A673 (cell line): ENCODE results near the gene DAZAP2.

Source experiments
- EZH2 ChIP-seq: fragments of 200-600 bp; sonication (generic); IDR thresholded peaks from 2 replicates; pipeline ENCODE4 v1.6.1; 2017; ENCODE audit warnings: borderline replicate concordance, low read depth, mild to moderate bottlenecking, mixed read lengths, antibody characterized with exemption, low read length; ENCODE audit not compliant: poor library complexity, severe bottlenecking
- TF ChIP-seq, protein P1 (sequence below): fragments of 300-800, 200-600 bp; sonication (generic); conservative IDR thresholded peaks from 2 replicates; pipeline ENCODE4 v1.5.1; 2017; ENCODE audit warnings: low read depth, mild to moderate bottlenecking, antibody characterized with exemption, low read length, moderate library complexity, mixed read lengths

DNA sequence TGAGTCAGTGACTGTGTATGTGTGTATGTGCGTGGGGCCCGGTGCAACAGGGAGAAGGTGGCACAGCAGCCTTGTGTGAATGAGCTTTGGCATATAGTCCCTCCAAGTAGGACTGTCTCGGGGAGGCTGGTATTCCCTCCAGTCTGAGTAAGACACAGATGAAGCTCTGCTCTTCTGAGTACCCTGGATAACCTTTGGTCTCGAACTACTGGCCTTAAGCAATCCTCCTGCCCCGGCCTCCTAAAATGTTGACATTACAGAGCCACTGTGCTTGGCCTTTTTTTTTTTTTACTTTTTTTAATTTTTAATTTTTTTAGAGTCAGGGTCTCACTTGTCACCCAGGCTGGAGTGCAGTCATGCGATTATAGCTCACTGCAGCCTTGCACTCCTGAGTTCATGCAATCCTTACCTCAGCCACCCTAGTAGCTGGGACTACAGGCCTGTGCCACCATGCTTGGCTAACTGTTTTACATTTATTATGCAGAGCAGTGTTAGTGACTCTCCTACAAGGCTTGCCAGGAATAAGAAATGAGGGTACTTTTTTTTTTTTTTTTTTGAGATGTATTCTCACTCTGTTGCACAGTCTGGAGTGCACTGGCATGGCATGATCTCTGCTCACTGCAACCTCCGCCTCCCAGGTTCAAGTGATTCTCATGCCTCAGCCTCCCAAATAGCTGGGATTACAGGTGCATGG lies 9.4 kb upstream of the DAZAP2 start:
- TF ChIP-seq, protein P1, sequence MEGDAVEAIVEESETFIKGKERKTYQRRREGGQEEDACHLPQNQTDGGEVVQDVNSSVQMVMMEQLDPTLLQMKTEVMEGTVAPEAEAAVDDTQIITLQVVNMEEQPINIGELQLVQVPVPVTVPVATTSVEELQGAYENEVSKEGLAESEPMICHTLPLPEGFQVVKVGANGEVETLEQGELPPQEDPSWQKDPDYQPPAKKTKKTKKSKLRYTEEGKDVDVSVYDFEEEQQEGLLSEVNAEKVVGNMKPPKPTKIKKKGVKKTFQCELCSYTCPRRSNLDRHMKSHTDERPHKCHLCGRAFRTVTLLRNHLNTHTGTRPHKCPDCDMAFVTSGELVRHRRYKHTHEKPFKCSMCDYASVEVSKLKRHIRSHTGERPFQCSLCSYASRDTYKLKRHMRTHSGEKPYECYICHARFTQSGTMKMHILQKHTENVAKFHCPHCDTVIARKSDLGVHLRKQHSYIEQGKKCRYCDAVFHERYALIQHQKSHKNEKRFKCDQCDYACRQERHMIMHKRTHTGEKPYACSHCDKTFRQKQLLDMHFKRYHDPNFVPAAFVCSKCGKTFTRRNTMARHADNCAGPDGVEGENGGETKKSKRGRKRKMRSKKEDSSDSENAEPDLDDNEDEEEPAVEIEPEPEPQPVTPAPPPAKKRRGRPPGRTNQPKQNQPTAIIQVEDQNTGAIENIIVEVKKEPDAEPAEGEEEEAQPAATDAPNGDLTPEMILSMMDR: no peak
- TF ChIP-seq EZH2: no peak
